ENCODE measurements around the gene USP48.

USP48 gene

GRCh38 chr1:21669258-21670058 is 113.5 kb downstream of the USP48 start, which contains the start of gene RAP1GAP (continued):
- TF ChIP-seq ZNF391 (tag by site-specific recombination; IDR thresholded peaks at IDR 0.05; ENCODE audit: borderline replicate concordance, low read depth) (no peak), ZNF660 (tag by site-specific recombination; IDR thresholded peaks at IDR 0.05) (0 out of 2 replicates have a peak, but pooled peaks have one; percentile 29), KLF16 (tag by site-specific recombination; IDR thresholded peaks at IDR 0.05) (no peak), ZNF488 (tag by site-specific recombination; IDR thresholded peaks at IDR 0.05) (no peak), ZNF677 (tag by site-specific recombination; IDR thresholded peaks at IDR 0.05) (no peak), ZNF544 (tag by site-specific recombination; IDR thresholded peaks at IDR 0.05) (no peak), INSM2 (tag by site-specific recombination; IDR thresholded peaks at IDR 0.05) (no peak), ZBTB10 (tag by site-specific recombination; IDR thresholded peaks at IDR 0.05) (no peak), ZNF311 (tag by site-specific recombination; IDR thresholded peaks at IDR 0.05; ENCODE audit: borderline replicate concordance) (no peak), ZNF501 (tag by site-specific recombination; IDR thresholded peaks at IDR 0.05) (no peak), ZNF560 (tag by site-specific recombination; IDR thresholded peaks at IDR 0.05; ENCODE audit: borderline replicate concordance) (no peak), ZNF132 (tag by site-specific recombination; IDR thresholded peaks at IDR 0.05; ENCODE audit: borderline replicate concordance) (no peak), ZNF623 (tag by site-specific recombination; IDR thresholded peaks at IDR 0.05) (no peak), ZFHX2 (tag by site-specific recombination; conservative IDR thresholded peaks at IDR 0.05) (peak; percentile 31; the same call in 1 of the 2 replicates), ZNF530 (tag by site-specific recombination; IDR thresholded peaks at IDR 0.05; ENCODE audit: low read depth) (no peak), ZSCAN16 (tag by site-specific recombination; IDR thresholded peaks at IDR 0.05) (no peak), ZNF621 (tag by site-specific recombination; IDR thresholded peaks at IDR 0.05) (no peak), HOXD13 (CRISPR knock-in tag; IDR thresholded peaks at IDR 0.05; ENCODE audit: borderline replicate concordance) (no peak)

GRCh38 chr1:21668951-21669257 is 114.0 kb downstream of the USP48 start:
- no peaks in the 10 kb centered on the region for H3K36me3 ChIP-seq (ENCODE audit: control insufficient read depth in 2 of 2, insufficient read depth in 1 of 2, low read length in 2 of 2)
- no peak overlapping the region for H3K27ac ChIP-seq (ENCODE audit: extremely low read depth, low read depth, low read length)
- H3K4me1 ChIP-seq (ENCODE audit: control insufficient read depth, insufficient read depth, low read length), result no peaks in the 10 kb centered on the region
- no peaks in the 10 kb centered on the region for H3K9me3 ChIP-seq (ENCODE audit: control insufficient read depth, insufficient read depth, low read depth, low read length)
- TF ChIP-seq ZNF26 (tag by site-specific recombination; IDR thresholded peaks at IDR 0.05) (no peak), ZBTB44 (tag by site-specific recombination; IDR thresholded peaks at IDR 0.05) (no peak), ZNF660 (tag by site-specific recombination; IDR thresholded peaks at IDR 0.05) (no peak), GLIS2 (tag by site-specific recombination; IDR thresholded peaks at IDR 0.05) (peak; percentile 34), GLIS1 (tag by site-specific recombination; IDR thresholded peaks at IDR 0.05) (peak; percentile 22; the same call in 1 of the 2 replicates), ZFHX2 (tag by site-specific recombination; conservative IDR thresholded peaks at IDR 0.05) (peak; percentile 88)
- H3K4me3 ChIP-seq (ENCODE audit: low read depth, low read length), result peak overlapping the region; percentile 32
- ChIA-PET POLR2A (interaction anchor here (1.4 kb wide), 1 partner anchor 113 kb away, joined by 4 read pairs; no protein-coding TSS in a partner anchor), CTCF (no interaction called here)
